ENCODE measurements around the gene PLPP7. TPM values are rescaled to one million over a fixed set of nuclear protein-coding genes. Genes with fewer than 3 reads are reported as not detected.
A peak's percentile ranks its signal among the peaks of the same experiment; 100 is the strongest.
"Not testable (repeated sequence)": the region's sequence is repeated elsewhere in the genome, so short reads cannot be mapped to it uniquely, and the experiment has no call there.

PLPP7 gene
- total and polyA plus RNA-seq, 2 donors: 4.1 to 11.0 TPM

DNA sequence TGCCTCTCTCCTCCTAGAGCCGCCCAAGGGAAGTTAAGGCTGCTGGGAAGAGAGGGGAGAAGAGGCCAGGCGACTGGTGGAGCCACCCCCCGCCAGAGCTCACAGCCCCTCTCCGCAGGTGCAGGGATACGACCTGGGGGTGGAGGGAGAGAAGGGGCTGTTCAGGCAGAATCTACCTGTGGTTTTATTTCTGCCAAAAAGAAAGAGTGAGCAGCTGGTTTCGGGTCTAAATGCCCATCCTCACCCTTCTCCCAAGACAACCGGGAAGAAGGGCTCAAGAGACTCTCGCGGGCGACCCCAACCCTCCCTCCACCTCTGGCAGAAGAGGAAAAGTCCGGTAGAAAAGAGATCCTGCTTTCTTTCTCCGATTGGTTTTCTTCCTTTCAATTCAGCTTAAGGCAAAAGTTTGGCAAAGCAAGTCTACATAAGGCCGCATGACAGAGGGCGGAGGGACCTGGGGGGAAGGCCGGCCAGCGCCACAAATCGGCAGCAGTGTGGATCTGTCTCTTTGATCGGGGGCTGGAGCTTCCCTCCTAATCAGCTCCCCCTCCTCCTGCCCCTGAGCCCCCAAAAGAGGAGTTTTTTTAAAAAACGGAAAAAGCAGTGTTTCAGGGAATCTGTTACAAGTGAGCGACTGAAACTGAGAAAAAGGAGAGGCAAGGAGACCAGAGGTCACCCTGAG is 29.5 kb upstream of the PLPP7 start:
- H3K4me3 ChIP-seq (ENCODE audit: low read depth, low read length): no peak overlapping the region
- H3K36me3 ChIP-seq (ENCODE audit: insufficient read depth): no peaks in the 10 kb centered on the region
- no peak for DNase-seq (ENCODE audit: extremely low spot score)
- WGBS: 87% methylated on average over 20 of the region's 20 CpGs
- no peak overlapping the region for H3K27ac ChIP-seq (ENCODE audit: low read depth)
- no peaks in the 10 kb centered on the region for H3K4me1 ChIP-seq (ENCODE audit: insufficient read depth)

GRCh38 chr9:131260751-131261452 is 28.6 kb upstream of the PLPP7 start:
- no peak for DNase-seq (ENCODE audit: extremely low spot score)
- no peak overlapping the region for H3K4me3 ChIP-seq (ENCODE audit: low read depth, low read length)
- WGBS: 96% methylated on average over 33 of the region's 33 CpGs

GRCh38 chr9:131262327-131263032 is 27.0 kb upstream of the PLPP7 start:
- Histone ChIP-seq H3K27ac (ENCODE audit: low read depth) (no peak overlapping the region), H3K36me3 (ENCODE audit: insufficient read depth) (no peaks in the 10 kb centered on the region), H3K4me1 (ENCODE audit: insufficient read depth) (no peaks in the 10 kb centered on the region), H3K4me3 (ENCODE audit: low read depth, low read length) (no peak overlapping the region)
- 70% methylated on average over 13 of the region's 13 CpGs for WGBS
- DNase-seq (ENCODE audit: extremely low spot score): no peak

More at GRCh38 chr9:131260751-131261452, 28.6 kb upstream of the PLPP7 start:
- H3K4me1 ChIP-seq (ENCODE audit: insufficient read depth): no peaks in the 10 kb centered on the region
- H3K27ac ChIP-seq (ENCODE audit: low read depth): no peak overlapping the region
- no peaks in the 10 kb centered on the region for H3K36me3 ChIP-seq (ENCODE audit: insufficient read depth)

GRCh38 chr9:131263033-131263343 is 26.5 kb upstream of the PLPP7 start:
- H3K4me1 ChIP-seq (ENCODE audit: insufficient read depth); H3K4me3 ChIP-seq (ENCODE audit: low read depth, low read length); H3K36me3 ChIP-seq (ENCODE audit: insufficient read depth); DNase-seq (ENCODE audit: extremely low spot score); H3K27ac ChIP-seq (ENCODE audit: low read depth): not testable (repeated sequence)
- WGBS: 94% methylated on average over 5 of the region's 5 CpGs

GRCh38 chr9:131263701-131264100 is 25.8 kb upstream of the PLPP7 start:
- Histone ChIP-seq H3K36me3 (ENCODE audit: insufficient read depth) (no peaks in the 10 kb centered on the region), H3K4me3 (ENCODE audit: low read depth, low read length) (no peak overlapping the region), H3K4me1 (ENCODE audit: insufficient read depth) (no peaks in the 10 kb centered on the region), H3K27ac (ENCODE audit: low read depth) (no peak overlapping the region)
- 93% methylated on average over 6 of the region's 6 CpGs for WGBS
- DNase-seq (ENCODE audit: extremely low spot score): no peak

- H3K4me3 ChIP-seq (ENCODE audit: low read depth, low read length): no peak overlapping the region
- 84% methylated on average over 11 of the region's 11 CpGs for WGBS
- no peaks in the 10 kb centered on the region for H3K4me1 ChIP-seq (ENCODE audit: insufficient read depth)
- no peak for DNase-seq (ENCODE audit: extremely low spot score)
- H3K36me3 ChIP-seq (ENCODE audit: insufficient read depth): no peaks in the 10 kb centered on the region
- H3K27ac ChIP-seq (ENCODE audit: low read depth): no peak overlapping the region
Measured at GRCh38 chr9:131264231-131264630, 25.3 kb upstream of the PLPP7 start.

GRCh38 chr9:131266266-131267229 is 23.0 kb upstream of the PLPP7 start:
- Histone ChIP-seq H3K36me3 (ENCODE audit: insufficient read depth) (no peaks in the 10 kb centered on the region), H3K27ac (ENCODE audit: low read depth) (no peak overlapping the region), H3K4me3 (ENCODE audit: low read depth, low read length) (no peak overlapping the region), H3K4me1 (ENCODE audit: insufficient read depth) (no peaks in the 10 kb centered on the region)
- WGBS: 65% methylated on average over 26 of the region's 26 CpGs
- no peak for DNase-seq (ENCODE audit: extremely low spot score)

GRCh38 chr9:131270171-131271015 is 19.1 kb upstream of the PLPP7 start:
- Histone ChIP-seq H3K27ac (ENCODE audit: low read depth) (no peak overlapping the region), H3K36me3 (ENCODE audit: insufficient read depth) (no peaks in the 10 kb centered on the region)
- WGBS: 68% methylated on average over 20 of the region's 20 CpGs

DNA sequence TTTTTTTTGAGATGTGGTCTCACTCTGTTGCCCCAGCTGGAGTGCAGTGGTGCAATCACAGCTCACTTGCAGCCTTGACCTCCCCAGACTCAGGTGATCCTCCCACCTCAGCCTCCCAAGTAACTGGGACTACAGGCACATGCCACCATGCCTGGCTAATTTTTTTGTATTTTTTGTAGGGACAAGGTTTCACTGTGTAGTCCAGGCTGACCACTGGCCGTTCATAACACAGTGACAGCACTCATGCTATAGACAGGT is 18.6 kb upstream of the PLPP7 start:
- DNase-seq (ENCODE audit: extremely low spot score); H3K4me3 ChIP-seq (ENCODE audit: low read depth, low read length); H3K4me1 ChIP-seq (ENCODE audit: insufficient read depth); H3K36me3 ChIP-seq (ENCODE audit: insufficient read depth): not testable (repeated sequence)
- WGBS: 92% methylated on average over 1 of the region's 1 CpG
- peak overlapping the region; percentile 11 for H3K27ac ChIP-seq (ENCODE audit: low read depth)

More at GRCh38 chr9:131270171-131271015, 19.1 kb upstream of the PLPP7 start:
- H3K4me1 ChIP-seq (ENCODE audit: insufficient read depth): no peaks in the 10 kb centered on the region
- H3K4me3 ChIP-seq (ENCODE audit: low read depth, low read length): peak overlapping the region; percentile 4
- no peak for DNase-seq (ENCODE audit: extremely low spot score)

GRCh38 chr9:131271506-131271931 is 18.0 kb upstream of the PLPP7 start:
- Histone ChIP-seq H3K4me1 (ENCODE audit: insufficient read depth) (no peaks in the 10 kb centered on the region), H3K36me3 (ENCODE audit: insufficient read depth) (no peaks in the 10 kb centered on the region), H3K4me3 (ENCODE audit: low read depth, low read length) (no peak overlapping the region), H3K27ac (ENCODE audit: low read depth) (peak overlapping the region; percentile 11)
- WGBS: 84% methylated on average over 6 of the region's 6 CpGs
- no peak for DNase-seq (ENCODE audit: extremely low spot score)

DNA sequence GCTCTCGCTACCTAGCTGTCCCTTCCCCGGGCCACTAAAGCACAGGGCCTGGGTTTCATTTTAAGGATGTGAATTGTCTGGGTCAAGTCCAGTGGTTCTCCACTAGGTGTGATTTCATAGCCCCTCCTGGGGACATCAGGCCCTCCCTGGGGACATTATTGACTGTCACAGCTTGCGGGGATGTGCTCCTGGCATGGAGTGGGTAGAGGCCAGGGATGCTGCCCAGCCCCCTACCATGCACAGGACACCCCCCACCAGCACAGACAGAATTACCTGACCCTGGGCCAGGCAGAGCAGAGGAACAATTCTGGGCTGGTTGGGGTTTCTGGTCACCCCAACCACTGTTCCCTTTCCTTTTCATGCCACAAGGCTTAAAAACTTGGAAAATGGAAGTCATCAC is 17.3 kb upstream of the PLPP7 start:
- no peaks in the 10 kb centered on the region for H3K36me3 ChIP-seq (ENCODE audit: insufficient read depth)
- DNase-seq (ENCODE audit: extremely low spot score): no peak
- no peaks in the 10 kb centered on the region for H3K4me1 ChIP-seq (ENCODE audit: insufficient read depth)
- no peak overlapping the region for H3K27ac ChIP-seq (ENCODE audit: low read depth)
- H3K4me3 ChIP-seq (ENCODE audit: low read depth, low read length): no peak overlapping the region
- WGBS: 91% methylated on average over 3 of the region's 3 CpGs

GRCh38 chr9:131273146-131273855 is 16.2 kb upstream of the PLPP7 start:
- Histone ChIP-seq H3K4me3 (ENCODE audit: low read depth, low read length) (peak overlapping the region; percentile 74), H3K4me1 (ENCODE audit: insufficient read depth) (no peaks in the 10 kb centered on the region), H3K27ac (ENCODE audit: low read depth) (peak overlapping the region; percentile 47), H3K36me3 (ENCODE audit: insufficient read depth) (no peaks in the 10 kb centered on the region)
- DNase-seq (ENCODE audit: extremely low spot score): no peak
- 81% methylated on average over 22 of the region's 22 CpGs for WGBS

All from urinary bladder (tissue), 4 donors.